ENCODE measurements around the gene MYO1D. TPM values are rescaled to one million over a fixed set of nuclear protein-coding genes. Genes with fewer than 3 reads are reported as not detected.
"Not testable (repeated sequence)": the region's sequence is repeated elsewhere in the genome, so short reads cannot be mapped to it uniquely, and the experiment has no call there.

MYO1D gene
- total RNA-seq, 1 donor from 2014 or later, result 73.3 TPM

DNA sequence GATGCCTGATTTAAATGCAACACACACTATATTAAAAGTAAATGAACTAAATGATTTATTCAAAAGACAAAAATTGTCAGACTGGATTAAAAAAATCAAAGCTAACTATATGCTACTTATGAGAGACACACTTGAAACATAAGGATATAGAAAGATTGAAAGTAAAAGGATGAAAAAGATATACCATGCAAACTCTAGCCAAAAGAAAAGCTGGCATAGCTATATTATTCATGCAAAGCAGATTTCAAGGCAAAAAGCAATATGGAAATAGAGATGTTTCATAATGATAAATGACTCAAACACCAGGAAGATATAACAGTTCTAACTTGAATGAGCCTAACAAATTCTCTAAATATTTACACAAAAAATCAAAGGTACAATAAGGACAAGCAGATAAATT, 149.2 kb downstream of the MYO1D start:
- TF ChIP-seq, protein P1, sequence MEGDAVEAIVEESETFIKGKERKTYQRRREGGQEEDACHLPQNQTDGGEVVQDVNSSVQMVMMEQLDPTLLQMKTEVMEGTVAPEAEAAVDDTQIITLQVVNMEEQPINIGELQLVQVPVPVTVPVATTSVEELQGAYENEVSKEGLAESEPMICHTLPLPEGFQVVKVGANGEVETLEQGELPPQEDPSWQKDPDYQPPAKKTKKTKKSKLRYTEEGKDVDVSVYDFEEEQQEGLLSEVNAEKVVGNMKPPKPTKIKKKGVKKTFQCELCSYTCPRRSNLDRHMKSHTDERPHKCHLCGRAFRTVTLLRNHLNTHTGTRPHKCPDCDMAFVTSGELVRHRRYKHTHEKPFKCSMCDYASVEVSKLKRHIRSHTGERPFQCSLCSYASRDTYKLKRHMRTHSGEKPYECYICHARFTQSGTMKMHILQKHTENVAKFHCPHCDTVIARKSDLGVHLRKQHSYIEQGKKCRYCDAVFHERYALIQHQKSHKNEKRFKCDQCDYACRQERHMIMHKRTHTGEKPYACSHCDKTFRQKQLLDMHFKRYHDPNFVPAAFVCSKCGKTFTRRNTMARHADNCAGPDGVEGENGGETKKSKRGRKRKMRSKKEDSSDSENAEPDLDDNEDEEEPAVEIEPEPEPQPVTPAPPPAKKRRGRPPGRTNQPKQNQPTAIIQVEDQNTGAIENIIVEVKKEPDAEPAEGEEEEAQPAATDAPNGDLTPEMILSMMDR (IDR thresholded peaks at IDR 0.05), result no peak
- Histone ChIP-seq H3K27ac (no peak overlapping the region), H3K27me3 (no peaks in the 10 kb centered on the region), H3K4me1 (no peaks in the 10 kb centered on the region), H3K36me3 (peaks cover 5% of the 10 kb centered on the region), H3K9me3 (no peaks in the 10 kb centered on the region), H3K4me3 (no peak overlapping the region)
- DNase-seq (no peak), ATAC-seq (no peak)
- intact Hi-C loops (cut with DNase I), result no loop called here

DNA sequence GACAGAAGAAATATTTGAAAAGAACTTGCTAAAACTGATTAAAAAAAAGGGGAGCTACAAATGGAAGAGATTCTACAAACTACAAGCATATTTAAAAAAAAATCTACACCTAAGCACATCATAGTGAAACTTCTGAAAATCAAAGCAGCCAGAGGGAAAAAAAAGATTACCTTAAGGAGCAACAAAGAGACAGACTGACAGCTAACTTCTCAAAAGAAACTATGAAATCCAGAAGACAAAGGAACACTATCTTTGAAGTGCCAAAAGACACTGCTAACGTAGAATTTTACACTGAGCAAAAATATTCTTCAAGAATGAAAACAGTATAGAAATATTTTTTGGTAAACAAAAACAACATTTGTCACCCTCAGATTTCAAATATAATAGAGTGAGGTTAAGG, 151.2 kb downstream of the MYO1D start:
- Histone ChIP-seq H3K27ac (no peak overlapping the region), H3K9me3 (no peaks in the 10 kb centered on the region), H3K4me3 (no peak overlapping the region), H3K4me1 (no peaks in the 10 kb centered on the region), H3K27me3 (no peaks in the 10 kb centered on the region), H3K36me3 (peaks cover 4% of the 10 kb centered on the region)
- TF ChIP-seq, protein P1 (IDR thresholded peaks at IDR 0.05), result no peak
- DNase-seq (no peak), ATAC-seq (no peak)
- intact Hi-C loops (cut with DNase I), result no loop called here

DNA sequence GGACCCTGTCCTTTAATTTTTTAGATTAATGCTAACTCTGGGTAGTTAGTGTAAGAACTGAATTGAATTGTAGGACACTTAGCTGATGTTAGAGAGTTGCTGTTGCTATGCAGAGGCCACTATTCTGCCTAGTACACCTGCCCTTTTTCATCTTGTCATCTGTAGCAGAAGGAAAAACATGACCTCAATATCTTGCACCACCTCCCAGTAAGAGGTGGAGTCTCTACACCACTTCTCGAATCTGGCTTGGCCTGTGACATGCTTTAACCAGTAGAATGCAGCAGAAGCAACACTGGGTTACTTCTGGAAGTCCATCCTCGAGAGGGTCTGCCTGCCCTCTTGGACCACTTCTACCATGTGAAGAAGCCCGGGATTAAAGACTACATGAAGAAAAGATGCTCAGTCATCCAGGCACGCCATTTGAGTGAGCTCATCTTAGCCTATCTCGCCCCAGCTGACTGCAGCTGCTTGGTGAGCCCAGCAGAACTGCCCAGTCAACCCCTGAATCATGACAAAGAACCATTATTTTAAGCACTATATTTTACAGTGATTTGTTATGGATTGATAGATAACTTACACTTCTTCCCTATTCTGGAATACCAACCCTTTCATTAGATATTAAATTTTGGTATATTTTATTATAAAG, 153.5 kb downstream of the MYO1D start:
- no peak overlapping the region for H3K4me3 ChIP-seq
- H3K36me3 ChIP-seq, result peaks cover 11% of the 10 kb centered on the region
- TF ChIP-seq, protein P1 (IDR thresholded peaks at IDR 0.05), result no peak
- no peaks in the 10 kb centered on the region for H3K9me3 ChIP-seq
- intact Hi-C loops (cut with DNase I), result no loop called here
- no peaks in the 10 kb centered on the region for H3K27me3 ChIP-seq
- no peak overlapping the region for H3K27ac ChIP-seq
- H3K4me1 ChIP-seq, result no peaks in the 10 kb centered on the region
- DNase-seq (no peak), ATAC-seq (no peak)

DNA sequence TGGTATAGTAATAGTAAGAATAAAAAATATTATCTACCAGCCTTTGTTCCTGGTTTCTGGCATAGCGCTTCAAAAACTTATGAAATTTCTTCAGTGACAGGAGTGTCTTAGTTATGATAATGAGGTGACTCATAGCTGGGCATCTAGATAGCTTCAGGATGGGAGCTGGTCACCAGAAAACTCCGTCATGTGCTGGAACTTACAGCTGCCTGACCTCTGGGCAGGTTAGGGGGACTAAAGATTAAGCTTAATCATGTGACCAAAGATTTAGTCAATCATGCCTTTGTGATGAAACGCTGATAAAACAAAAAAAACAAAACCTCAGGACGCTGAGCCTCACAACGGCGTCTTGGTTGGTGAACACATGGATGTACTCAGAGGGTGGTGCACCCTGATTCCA, 154.2 kb downstream of the MYO1D start:
- Histone ChIP-seq H3K4me1 (no peaks in the 10 kb centered on the region), H3K36me3 (peaks cover 11% of the 10 kb centered on the region), H3K9me3 (no peaks in the 10 kb centered on the region), H3K27me3 (no peaks in the 10 kb centered on the region), H3K27ac (no peak overlapping the region), H3K4me3 (no peak overlapping the region)
- no peak for ATAC-seq
- TF ChIP-seq, protein P1 (IDR thresholded peaks at IDR 0.05), result no peak
- intact Hi-C loops (cut with DNase I), result no loop called here
- no peak for DNase-seq

DNA sequence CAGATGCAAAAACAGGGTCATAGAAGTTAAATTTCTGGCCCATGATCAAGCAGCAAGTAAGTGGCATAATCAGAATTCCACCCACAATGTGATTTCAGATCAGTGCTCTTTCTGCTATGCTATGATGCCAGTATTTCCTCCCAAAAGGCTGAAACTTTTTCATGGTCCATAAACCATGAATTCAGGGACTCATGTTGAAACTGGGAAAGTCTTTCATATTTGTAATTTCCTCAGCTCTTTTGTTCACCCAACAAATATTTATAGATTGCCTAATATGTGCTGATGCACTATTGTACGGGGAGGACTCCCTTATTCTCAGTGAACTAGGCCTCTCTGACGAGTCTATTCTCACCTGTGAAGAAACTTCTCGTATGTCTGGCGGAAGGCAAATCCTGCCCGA, 156.3 kb downstream of the MYO1D start:
- H3K36me3 ChIP-seq, result peaks cover 11% of the 10 kb centered on the region
- no peak overlapping the region for H3K4me3 ChIP-seq
- no peak for DNase-seq
- no peaks in the 10 kb centered on the region for H3K9me3 ChIP-seq
- no peaks in the 10 kb centered on the region for H3K27me3 ChIP-seq
- H3K27ac ChIP-seq, result no peak overlapping the region
- ATAC-seq, result no peak
- TF ChIP-seq, protein P1 (IDR thresholded peaks at IDR 0.05), result no peak
- no peaks in the 10 kb centered on the region for H3K4me1 ChIP-seq
- intact Hi-C loops (cut with DNase I), result no loop called here

DNA sequence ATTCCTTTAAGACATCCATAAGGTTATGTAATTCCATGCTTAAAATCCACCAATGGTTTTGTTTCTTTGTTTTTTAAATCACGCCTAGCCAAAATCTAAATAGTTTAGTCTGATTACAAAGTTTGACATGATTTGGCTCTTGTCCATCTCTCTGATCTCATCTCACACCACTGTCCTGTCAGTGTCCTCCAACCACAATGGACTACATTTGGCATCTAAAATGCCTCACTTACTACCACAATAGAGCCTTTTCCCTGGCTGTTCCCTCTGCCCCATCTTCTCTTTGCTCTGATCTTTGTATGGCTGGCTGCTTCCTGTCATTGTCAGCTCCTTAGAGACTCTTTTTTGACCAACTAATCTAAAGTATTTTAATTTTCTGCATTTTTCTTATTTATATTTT, 157.2 kb downstream of the MYO1D start:
- ATAC-seq, result no peak
- no peak overlapping the region for H3K27ac ChIP-seq

DNA sequence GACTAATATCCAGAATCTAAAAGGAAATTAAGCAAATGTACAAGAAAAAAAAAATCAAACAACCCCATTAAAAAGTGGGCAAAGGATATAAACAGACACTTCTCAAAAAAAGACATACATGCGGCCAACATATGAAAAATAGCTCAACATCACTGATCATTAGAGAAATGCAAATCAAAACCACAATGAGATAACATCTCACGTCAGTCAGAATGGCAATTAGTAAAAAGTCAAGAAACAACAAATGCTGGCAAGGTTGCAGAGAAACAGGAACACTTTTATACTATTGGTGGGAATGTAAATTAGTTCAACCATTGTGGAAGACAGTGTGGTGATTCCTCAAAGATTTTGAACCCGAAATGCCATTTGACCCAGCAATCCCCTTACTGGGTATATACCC, 162.0 kb downstream of the MYO1D start:
- H3K27ac ChIP-seq; ATAC-seq; intact Hi-C loops (cut with DNase I); H3K9me3 ChIP-seq; H3K4me3 ChIP-seq; H3K27me3 ChIP-seq; H3K4me1 ChIP-seq; DNase-seq: not testable (repeated sequence)
- peaks cover 14% of the 10 kb centered on the region for H3K36me3 ChIP-seq

More for the DNA sequence above, 157.2 kb downstream of the MYO1D start:
- no peak overlapping the region for H3K4me3 ChIP-seq
- no peak for DNase-seq
- H3K4me1 ChIP-seq, result no peaks in the 10 kb centered on the region
- TF ChIP-seq, protein P1 (IDR thresholded peaks at IDR 0.05), result no peak
- no peaks in the 10 kb centered on the region for H3K27me3 ChIP-seq
- H3K9me3 ChIP-seq, result no peaks in the 10 kb centered on the region
- peaks cover 11% of the 10 kb centered on the region for H3K36me3 ChIP-seq
- intact Hi-C loops (cut with DNase I), result no loop called here

DNA sequence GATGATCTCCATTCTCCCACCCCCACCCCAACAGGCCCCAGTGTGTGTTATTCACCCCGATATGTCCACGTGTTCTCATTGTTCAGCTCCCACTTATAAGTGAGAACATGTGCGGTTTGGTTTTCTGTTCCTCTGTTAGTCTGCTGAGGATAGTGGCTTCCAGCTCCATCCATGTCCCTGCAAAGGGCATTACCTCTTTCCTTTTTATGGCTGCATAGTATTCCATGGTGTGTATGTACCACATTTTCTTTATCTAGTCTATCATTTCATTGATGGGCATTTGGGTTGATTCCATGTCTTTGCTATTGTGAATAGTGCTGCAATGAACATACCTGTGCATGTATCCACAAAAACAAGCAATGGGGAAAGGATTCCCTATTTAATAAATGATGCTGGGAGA, 162.7 kb downstream of the MYO1D start:
- peaks cover 14% of the 10 kb centered on the region for H3K36me3 ChIP-seq
- H3K4me1 ChIP-seq; intact Hi-C loops (cut with DNase I); H3K27ac ChIP-seq; ATAC-seq; DNase-seq; H3K4me3 ChIP-seq; H3K27me3 ChIP-seq; H3K9me3 ChIP-seq: not testable (repeated sequence)

Measured in upper lobe of right lung (tissue), 1 donor.